Measurements from ENCODE around the gene ACVR1B.
"Not testable (repeated sequence)": the region's sequence is repeated elsewhere in the genome, so short reads cannot be mapped to it uniquely, and the experiment has no call there.

Gene ACVR1B

DNA sequence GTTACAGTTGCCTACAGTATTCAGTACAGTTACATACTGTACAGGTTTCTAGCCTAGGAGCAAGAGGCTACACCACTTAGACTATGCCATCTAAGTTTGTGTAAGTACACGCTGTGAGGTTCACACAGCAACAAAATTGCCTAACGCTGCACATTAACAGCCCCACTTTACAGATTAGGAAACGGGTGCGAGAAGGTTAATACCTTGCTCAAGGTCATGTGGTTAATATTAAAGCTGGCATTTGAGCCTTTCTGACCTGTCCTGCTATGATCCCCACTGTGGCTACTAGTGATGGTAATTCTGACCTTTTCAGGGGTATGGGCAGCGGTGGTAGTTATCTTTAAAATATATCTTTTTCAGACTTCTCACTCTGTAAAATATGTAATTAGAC is 20.9 kb downstream of the ACVR1B start:
- DNase-seq: no peak

DNA sequence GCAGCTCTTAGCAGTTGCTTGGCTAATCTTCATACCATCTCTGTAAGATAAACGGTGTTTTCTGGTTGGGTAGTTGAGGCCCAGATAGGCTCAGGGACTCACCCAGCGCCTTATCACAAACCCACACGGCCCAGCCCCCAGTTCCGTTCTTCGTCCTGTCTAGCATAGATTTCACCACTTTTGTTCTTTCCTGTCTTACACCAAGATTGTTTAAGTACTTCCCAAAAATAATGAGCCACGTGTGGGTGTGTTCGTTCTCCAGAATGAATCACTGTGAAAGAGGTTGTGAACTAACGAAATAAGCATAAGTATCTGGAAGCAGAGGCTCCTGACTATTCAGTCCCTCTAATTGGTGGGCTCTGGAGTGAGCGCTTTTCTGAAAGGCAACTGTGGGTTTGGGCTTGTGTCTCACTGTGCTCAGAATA is 21.4 kb downstream of the ACVR1B start:
- peak; percentile 35 to 38 for DNase-seq

DNA sequence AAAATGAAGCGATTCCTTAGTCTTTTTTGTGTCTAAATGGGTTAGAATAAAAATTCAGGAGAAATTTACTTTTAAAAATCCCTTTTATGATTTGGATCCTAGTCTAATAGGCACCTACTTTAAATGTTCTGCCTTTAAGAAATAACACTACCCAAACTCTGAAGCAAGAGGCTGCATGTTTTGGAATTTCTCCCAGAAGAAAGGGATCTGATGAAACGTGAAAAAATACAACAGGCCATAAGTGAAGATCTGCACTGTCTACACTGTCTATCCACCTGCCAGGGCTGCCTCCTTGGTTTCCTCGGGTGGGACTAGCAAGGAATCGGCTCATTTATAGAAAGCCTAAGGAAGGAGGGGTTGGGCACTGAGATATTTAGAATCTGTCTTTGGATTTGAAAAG is 22.1 kb downstream of the ACVR1B start:
- no peak for DNase-seq

DNA sequence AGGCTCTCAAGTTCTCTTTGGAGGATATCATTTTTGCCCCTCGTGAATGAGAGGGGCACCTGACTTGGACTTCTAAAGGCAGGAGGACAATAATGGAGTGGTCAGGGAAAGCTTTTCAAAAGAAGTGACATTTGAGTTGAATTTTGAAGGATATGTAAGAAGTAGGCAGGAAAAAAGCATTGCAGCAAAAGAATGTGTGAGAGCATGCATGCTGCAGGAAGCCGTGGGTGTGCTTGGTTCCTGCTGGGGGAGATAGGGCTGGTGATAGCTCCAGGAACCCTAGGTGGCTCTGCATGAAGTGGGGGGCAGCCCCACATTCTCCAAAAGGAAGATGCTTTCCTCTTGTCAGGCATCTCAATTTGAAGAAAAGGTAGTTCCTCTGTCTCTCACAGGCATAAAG is 23.1 kb downstream of the ACVR1B start:
- peak in 1 of 2 donors; percentile 20 for DNase-seq

DNA sequence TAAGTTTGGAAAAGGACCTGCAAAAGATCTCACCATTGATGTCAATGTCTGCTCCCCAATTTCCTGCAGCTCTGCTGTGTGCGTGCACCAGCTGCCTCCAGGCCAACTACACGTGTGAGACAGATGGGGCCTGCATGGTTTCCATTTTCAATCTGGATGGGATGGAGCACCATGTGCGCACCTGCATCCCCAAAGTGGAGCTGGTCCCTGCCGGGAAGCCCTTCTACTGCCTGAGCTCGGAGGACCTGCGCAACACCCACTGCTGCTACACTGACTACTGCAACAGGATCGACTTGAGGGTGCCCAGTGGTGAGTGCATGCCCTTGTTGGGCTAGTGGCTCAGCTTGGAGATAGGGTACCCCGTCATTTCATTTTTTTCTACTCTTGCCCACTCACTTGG is 23.7 kb downstream of the ACVR1B start:
- no peak for DNase-seq

DNA sequence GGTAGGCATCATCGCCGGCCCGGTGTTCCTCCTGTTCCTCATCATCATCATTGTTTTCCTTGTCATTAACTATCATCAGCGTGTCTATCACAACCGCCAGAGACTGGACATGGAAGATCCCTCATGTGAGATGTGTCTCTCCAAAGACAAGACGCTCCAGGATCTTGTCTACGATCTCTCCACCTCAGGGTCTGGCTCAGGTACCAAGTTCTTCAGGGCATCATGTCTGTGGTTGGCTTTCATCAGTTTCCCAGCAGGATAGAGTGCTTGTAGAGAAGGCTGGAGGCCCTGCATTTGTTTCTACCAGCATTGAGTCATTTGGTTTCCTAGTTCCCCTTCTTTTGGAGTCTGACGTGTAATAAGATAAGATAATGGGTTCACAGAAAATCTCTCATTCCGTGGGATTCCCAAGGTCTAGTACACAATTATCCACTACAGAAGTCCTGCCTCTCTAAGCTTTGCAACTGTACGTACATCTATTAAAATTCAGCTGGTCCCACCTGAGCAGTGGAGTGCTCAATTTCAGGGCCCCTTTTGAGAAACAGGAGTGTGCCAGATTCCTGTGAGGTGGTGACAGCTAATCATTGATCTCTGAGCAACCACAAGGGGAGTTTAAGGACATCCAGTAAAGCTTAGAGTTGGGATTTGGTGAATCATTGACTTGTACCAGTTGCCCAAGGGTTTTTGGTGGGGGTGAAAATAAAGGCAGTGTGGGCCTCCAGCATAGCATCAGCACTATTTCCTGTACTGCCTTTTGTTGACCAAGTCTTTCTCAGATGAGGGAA is 25.1 kb downstream of the ACVR1B start:
- no peak for DNase-seq

DNA sequence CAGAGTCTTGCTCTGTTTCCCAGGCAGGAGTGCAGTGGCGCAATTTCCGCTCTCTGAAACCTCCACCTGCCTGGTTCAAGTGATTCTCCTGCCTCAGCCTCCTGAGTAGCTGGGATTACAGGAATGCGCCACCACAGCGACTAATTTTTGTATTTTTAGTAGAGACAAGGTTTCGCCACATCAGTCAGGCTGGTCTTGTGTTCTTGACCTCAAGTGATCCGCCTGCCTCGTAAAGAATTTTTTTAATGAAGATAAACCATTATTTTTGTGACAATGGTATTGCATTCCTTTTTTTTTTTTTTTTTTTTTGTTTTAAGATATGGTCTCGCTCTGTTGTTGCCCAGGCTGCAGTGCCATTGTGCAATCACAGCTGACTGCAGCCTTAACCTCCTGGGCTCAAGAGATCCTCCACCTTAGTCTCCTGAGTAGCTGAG is 25.8 kb downstream of the ACVR1B start:
- DNase-seq: no peak

DNA sequence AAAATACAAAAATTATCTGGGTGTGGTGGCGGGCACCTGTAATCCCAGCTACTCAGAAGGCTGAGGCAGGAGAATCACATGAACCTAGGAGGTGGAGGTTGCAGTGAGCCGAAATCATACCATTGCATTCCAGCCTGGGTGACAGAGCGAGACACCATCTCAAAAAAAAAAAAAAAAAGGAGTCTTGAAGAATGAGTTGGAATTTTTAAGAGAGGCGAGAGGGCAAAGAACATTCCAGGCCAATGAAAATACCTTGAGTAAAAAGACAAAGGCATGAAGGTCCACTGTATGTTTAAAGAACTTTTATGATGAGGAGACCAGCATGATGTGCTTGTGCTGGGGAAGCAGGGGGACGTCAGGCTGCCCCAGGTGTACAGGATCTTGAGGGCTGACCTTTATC is 27.8 kb downstream of the ACVR1B start:
- DNase-seq: not testable (repeated sequence)

DNA sequence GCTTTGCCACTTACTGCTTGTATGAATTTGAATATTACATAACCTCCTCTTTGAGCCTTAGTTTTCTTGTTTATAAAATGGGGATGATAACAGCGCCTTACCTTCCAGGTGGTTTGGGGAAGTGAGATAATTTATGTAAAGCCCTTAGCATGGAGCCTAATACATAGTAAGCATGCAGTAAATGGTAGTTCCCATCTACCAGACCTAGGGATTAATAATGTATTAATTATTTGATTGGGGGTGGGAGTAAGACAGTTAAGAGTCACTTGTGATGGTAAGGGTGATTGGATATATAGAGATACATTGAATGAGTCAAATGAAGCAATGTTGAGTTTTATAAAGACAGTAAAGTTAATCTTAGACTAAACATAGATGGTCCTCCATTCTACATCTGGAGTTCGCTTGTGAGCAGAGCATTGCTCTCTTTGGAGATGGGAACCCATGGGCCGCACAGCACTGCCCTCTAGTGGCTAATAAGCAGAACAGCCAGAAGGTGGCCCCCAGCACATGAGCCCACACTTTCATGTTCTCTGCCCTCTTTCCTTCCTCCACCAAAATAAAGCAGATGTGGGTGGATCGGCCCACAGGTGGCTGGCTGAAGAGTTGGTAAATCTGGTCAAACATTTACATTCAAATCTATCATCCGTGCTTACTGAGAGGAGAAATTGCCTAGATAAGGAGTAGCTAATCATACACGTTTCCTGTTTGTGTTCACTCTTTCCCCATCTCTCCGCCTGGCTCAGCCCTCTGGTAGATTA is 28.7 kb downstream of the ACVR1B start:
- DNase-seq: peak; percentile 62 to 64

DNA sequence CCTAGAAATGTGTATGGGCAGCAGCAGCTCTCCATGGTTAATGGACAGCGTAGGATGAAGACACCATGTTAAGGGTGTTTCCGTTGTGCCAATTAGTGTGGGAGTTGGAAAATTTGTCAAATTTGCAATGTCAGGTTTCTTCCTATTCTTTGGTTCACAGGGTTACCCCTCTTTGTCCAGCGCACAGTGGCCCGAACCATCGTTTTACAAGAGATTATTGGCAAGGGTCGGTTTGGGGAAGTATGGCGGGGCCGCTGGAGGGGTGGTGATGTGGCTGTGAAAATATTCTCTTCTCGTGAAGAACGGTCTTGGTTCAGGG is 29.3 kb downstream of the ACVR1B start:
- no peak for DNase-seq

DNA sequence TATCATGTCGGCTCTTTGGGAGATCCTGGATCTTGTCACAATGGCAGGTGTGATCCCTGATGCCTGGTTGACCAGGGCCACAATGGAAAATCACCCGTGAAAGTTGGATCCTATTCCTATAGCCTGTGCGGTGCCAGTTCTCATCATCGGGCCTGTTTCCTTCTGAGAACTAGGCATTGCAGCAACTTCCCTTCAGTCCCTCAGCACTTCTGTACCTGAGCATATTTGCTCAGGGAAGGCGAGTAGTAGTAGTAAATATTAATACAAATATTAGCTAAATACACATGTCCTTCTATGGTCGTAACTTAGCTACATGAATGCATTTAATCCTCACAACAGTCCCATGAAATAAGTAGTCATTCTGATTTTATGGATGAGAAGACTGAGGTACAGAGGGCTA is 33.2 kb downstream of the ACVR1B start:
- DNase-seq: no peak

DNA sequence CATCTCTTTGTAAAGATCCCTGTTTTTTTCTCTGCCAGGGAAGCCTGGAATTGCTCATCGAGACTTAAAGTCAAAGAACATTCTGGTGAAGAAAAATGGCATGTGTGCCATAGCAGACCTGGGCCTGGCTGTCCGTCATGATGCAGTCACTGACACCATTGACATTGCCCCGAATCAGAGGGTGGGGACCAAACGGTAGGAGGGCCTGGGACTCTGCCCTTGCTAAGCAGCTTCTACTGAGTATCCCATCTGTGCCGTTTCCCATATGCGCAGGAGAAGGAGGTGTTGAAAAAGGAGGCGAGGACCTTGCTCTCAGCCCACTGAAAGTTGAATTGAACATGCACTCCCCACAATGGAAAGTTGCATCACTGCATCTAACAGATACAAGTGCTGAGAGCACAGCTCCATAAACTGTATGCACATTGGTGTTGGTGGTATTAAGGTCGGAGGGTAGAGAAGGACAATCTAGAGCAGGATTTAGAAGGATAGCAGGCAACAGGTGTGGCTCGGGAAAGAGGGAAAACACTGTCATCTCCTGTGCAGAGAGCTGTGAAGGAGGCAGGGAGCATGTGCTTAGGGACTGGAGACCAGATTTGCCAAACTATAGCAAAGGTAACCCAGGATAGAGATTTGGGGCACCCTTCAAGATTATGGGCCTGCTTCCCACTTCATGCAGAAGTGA is 33.8 kb downstream of the ACVR1B start:
- DNase-seq: no peak

DNA sequence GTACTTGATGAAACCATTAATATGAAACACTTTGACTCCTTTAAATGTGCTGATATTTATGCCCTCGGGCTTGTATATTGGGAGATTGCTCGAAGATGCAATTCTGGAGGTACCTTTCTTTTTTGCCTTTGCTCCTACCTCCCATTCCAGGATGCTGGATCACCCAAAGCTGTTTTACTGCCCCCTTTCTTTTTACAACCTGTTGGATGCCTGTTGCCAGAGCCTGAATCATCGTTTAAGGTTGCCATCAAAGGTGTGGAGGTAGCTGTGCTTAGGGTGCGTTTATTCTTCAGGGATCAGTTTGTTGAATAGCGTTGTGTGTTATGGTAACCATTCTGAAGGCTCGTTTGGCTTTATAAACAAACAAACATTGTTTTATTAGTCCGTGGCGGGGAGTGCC is 35.3 kb downstream of the ACVR1B start:
- no peak for DNase-seq

DNA sequence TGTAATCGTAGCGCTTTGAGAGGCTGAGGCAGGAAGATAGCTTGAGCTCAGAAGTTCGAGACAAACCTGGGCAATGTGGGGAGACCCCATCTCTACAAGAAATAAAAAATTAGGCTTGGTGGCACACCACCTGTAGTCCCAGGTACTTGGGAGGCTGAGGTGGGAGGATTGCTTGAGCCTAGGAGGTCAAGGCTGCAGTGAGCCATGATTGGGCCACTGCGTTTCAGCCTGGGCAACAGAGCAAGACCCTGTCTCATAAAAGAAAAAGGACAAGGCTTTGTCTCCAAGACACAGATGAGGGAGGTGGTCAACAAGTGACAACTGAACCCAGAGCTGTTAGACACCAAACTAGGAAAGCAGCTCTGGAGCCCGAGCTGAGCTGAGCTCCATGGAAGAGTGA is 40.7 kb downstream of the ACVR1B start:
- no peak for DNase-seq

DNA sequence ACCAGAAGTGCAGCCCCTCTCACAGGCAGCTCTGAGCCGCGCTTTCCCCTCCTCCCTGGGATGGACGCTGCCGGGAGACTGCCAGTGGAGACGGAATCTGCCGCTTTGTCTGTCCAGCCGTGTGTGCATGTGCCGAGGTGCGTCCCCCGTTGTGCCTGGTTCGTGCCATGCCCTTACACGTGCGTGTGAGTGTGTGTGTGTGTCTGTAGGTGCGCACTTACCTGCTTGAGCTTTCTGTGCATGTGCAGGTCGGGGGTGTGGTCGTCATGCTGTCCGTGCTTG is 43.0 kb downstream of the ACVR1B start:
- DNase-seq: no peak

DNA sequence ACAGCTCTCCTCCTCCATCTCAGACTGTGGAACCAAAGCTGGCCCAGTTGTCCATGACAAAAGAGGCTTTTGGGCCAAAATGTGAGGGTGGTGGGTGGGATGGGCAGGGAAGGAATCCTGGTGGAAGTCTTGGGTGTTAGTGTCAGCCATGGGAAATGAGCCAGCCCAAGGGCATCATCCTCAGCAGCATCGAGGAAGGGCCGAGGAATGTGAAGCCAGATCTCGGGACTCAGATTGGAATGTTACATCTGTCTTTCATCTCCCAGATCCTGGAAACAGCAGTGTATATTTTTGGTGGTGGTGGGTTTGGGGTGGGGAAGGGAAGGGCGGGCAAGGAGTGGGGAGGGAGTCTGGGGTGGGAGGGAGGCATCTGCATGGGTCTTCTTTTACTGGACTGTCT is 43.5 kb downstream of the ACVR1B start:
- DNase-seq: no peak

DNA sequence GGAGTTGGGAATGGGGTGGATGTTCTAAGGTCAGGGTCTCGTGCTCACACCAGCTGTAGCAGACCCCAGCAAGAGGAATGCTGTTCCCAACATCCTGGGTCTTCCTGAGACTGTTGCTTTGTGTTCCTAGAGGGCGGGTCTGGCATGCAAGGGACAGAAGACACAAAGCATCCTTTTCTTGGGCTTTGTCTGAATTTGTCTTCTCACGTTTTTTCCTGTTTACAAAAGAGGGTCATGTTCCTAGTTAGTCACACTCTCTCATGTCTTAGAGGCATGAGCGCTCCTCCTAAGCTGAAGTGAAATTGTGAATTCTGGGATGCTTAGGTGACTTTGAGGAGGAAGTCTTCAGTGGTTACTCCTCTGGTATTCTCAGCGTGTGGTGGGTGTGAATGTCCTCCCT is 45.6 kb downstream of the ACVR1B start:
- DNase-seq: no peak

DNA sequence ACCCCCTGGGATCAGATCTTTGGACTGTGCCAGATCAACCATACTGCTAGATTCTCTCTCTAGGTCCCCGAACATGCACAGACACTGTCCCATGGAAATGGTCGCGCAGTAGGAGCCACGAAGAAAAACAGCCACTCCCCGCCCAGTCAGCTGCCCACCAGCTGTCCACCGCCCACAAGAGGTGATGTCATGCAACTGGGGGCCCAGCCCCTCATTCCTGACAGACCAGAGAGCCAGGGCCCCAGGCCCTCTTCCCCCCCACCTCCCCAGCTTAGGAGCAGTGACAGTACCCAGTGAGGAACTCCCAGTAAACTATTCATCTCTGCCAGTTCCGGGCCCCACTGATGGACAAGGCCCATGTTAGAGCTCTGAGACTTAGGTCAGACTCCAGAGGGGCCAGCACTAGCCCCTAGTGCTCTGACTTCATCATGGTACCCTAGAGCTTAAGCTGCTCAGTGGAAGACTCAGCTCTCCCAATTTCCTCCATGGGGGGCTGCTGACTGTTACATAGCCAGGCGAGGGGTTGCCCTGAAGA is 51.6 kb downstream of the ACVR1B start:
- no peak for DNase-seq

DNA sequence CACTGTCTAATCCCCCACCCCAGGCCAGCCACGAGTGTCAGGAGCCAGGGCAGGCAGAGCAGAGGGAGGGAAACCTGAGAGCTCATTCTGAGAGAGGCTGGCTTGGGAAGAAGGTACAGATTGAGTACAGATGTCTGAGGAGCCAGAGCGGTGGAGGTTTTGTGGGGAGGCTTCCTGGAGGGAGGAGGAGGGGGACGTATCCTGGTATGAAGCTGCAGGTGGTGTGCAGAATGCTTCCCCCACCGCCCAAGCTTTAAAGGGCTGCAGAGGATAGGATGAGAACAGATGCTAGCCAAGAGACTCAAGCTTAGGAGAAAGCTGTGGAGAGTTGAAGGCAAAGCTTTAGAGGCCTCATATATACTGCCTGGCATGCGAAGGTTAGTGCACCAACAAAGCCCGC is 52.1 kb downstream of the ACVR1B start:
- DNase-seq: no peak

DNA sequence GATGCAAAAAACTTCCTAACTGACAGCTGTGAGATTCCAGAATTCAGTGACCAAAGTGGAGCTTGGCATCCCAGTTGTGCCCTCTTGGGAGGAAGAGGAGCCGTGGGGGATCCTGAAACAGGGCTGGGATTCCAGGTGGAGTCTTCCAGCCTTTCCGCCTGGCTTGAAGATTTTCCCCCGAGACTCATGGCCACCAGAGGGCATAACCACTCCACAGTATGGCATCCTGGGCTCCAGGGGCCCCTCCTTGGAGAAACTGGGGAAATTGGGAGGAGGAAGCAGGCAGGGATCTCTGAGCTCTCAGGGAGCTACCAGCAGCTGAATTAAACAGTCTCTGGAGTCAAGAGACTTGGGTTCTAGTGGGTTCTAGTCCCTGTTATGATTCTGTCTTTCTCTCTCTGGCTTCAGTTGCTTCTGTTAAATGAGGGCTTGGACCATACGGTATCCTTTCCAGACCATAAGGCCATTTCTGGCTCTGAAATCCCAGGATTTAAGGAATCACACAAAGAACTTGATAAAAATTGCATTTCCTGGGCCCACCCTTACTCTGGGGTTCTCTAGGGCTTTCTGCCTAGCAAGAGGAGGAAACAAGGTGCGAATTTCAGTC is 52.6 kb downstream of the ACVR1B start:
- peak in 1 of 2 donors; percentile 29 for DNase-seq

DNA sequence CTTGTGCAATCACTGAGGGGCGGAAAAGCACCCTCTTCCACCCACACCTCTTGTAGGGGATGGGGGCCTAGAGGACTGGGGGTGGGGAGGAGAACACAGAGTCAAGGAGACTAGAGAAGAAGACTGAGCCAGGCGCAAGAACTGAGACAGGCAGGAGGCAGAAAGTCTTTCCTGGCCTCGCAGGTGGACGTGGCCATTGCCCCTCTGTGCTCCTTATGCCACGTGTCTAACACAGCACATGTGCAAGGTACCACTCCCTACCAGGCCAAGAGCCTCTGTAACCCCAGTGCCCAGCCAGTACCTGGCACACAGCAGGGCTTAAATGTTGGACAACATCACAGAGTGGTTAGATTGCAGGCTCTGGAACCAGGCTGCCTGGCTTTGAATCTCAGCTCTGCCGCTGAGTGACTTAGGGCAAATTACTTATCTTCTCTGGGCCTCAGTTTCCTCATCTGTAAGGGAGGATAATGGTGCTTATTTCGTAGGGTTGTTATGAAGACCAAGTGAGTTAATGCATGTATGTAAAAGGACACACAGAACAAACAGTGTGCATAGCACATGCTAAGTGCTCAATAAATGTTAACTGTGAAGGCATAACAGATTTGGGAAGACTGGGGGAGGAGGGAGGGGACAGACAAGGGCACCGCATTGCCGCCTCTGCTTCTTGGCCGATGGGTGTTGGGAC is 53.9 kb downstream of the ACVR1B start:
- DNase-seq: no peak

DNA sequence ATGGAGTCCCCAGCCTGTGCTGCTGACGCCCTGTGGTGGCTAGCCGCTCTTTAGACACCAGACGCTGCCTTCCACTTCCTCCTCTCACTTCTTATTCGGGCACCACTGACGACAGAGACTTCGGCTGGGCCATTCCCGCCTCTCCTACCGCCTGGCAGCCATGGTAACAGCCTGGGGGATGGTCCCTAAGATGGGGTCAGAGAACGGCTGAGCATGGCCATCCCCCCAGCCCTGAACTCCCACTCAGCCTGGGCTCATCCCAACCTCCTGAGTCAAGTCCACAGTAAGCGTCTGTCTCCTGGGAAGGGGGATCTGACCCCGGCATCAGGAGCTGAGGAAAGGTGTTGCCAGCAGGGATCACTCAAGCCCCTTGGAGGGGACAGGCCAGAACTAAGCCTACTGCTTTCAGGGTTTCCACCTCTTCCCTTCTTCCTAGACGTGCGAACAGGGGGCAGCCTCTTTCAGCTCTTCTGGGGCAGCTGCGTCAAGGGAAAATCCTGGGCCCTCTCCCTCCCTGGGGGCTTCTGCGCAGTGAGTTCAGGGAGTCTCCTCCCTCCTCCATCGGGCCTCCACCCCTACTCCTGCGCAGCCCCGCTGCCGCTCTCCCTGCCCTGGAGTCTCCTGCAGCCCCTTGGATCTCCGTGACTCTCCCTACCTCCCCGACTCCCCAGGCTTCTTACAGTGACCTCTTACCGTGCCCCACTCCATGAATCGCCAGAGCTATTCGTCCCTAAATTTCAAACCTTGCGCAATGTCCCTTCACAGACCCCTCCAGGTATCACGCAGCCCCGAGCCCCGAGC is 54.6 kb downstream of the ACVR1B start:
- no peak for DNase-seq

All from activated CD4-positive, alpha-beta T cell treated with anti-CD3 and anti-CD28 coated beads for 4 hours (primary cell).